IMR-90 (cell line): ENCODE results near the gene NUP210. TPM values are rescaled to one million over a fixed set of nuclear protein-coding genes. Genes with fewer than 3 reads are reported as not detected.

Source experiments
- ATAC-seq: fragments of 200-7000 bp; cut with Tn5 transposase; 2 replicates; pipeline ENCODE4 v1.9.1; 2020; ENCODE audit warnings: low read depth, mild to moderate bottlenecking, moderate library complexity
- BruUV-seq: library from RNA; stranded (reverse); fragments of 400-500 nt; replicated peaks from 2 replicates; lab custom pipeline; 2021; lab: Mats Ljungman, UMichigan
- CTCF ChIA-PET: fragments of 300-600 bp; formaldehyde crosslinking; extraction: SDS; loops from one replicate; lab custom pipeline; 2021; ENCODE audit warnings: antibody characterized with exemption; lab: Yijun Ruan, JAX
- POLR2A ChIA-PET: fragments of 300-600 bp; sonication (Branson Sonifier 250); formaldehyde crosslinking; loops from one replicate; lab custom pipeline; 2022; ENCODE audit warnings: antibody characterized with exemption; ENCODE audit not compliant: unreplicated experiment; lab: Charles Lee
- DNase-seq: peaks from one replicate; pipeline ENCODE4 v3.0.0; 2013
- H2AFZ ChIP-seq: replicated peaks from 2 replicates; pipeline ENCODE3; 2013; ENCODE audit warnings: low read length, mild to moderate bottlenecking; ENCODE audit not compliant: poor library complexity
- H2AK5ac ChIP-seq: 2 replicates; pipeline ENCODE4 v1.6.1; 2013; ENCODE audit warnings: low read depth, low read length, inconsistent platforms
- H2AK9ac ChIP-seq: replicated peaks from 2 replicates; pipeline ENCODE3; 2013; ENCODE audit warnings: mild to moderate bottlenecking, low read depth, low read length, moderate library complexity; ENCODE audit not compliant: poor library complexity
- H2BK120ac ChIP-seq: 2 replicates; pipeline ENCODE4 v1.6.1; 2013; ENCODE audit warnings: low read depth, low read length, inconsistent platforms
- H2BK15ac ChIP-seq: 3 replicates; pipeline ENCODE4 v1.6.1; 2013; ENCODE audit warnings: low read depth, low read length, inconsistent platforms
- H2BK20ac ChIP-seq: 2 replicates; pipeline ENCODE4 v1.6.1; 2013; ENCODE audit warnings: low read depth, mild to moderate bottlenecking, inconsistent platforms, low read length, moderate library complexity
- H2BK5ac ChIP-seq: 2 replicates; pipeline ENCODE4 v1.6.1; 2013; ENCODE audit warnings: mild to moderate bottlenecking, low read depth, low read length, inconsistent platforms; ENCODE audit not compliant: poor library complexity, severe bottlenecking
- H3K14ac ChIP-seq: replicated peaks from 2 replicates; pipeline ENCODE4 v1.6.1; 2013; ENCODE audit warnings: low read depth, low read length, inconsistent platforms
- H3K18ac ChIP-seq: 2 replicates; pipeline ENCODE4 v1.6.1; 2013; ENCODE audit warnings: low read depth, low read length, control low read depth
- H3K23ac ChIP-seq: 2 replicates; pipeline ENCODE4 v1.6.1; 2013; ENCODE audit warnings: low read depth, low read length, inconsistent platforms
- H3K27ac ChIP-seq: 2 replicates; pipeline ENCODE4 v1.5.1; 2013; ENCODE audit warnings: mild to moderate bottlenecking, control low read depth, low read length; ENCODE audit not compliant: insufficient read depth
- H3K27me3 ChIP-seq: 2 replicates; pipeline ENCODE4 v1.6.1; 2013; ENCODE audit warnings: low read length; ENCODE audit not compliant: control insufficient read depth, insufficient read depth
- H3K36me3 ChIP-seq: 2 replicates; pipeline ENCODE4 v1.6.1; 2013; ENCODE audit warnings: low read length, mixed read lengths; ENCODE audit not compliant: control insufficient read depth, insufficient read depth
- H3K4ac ChIP-seq: 2 replicates; pipeline ENCODE4 v1.6.1; 2013; ENCODE audit warnings: low read depth, low read length, inconsistent platforms
- H3K4me1 ChIP-seq: 2 replicates; pipeline ENCODE4 v1.6.1; 2013; ENCODE audit warnings: low read length, mixed read lengths; ENCODE audit not compliant: control insufficient read depth, insufficient read depth
- H3K4me2 ChIP-seq: 2 replicates; pipeline ENCODE4 v1.6.1; 2013; ENCODE audit warnings: low read depth, mild to moderate bottlenecking, control low read depth, low read length, moderate library complexity
- H3K4me3 ChIP-seq: 2 replicates; pipeline ENCODE4 v1.5.1; 2013; ENCODE audit warnings: low read depth, mild to moderate bottlenecking, control low read depth, low read length, moderate library complexity; ENCODE audit not compliant: insufficient read depth
- H3K56ac ChIP-seq: 2 replicates; pipeline ENCODE4 v1.6.1; 2013; ENCODE audit warnings: low read length, inconsistent platforms; ENCODE audit not compliant: insufficient read depth; ENCODE audit errors: extremely low read depth
- H3K79me1 ChIP-seq, 2 experiments: 2 replicates each; pipeline ENCODE4 v1.6.1; 2013; ENCODE audit warnings: low read length in 2 of 2, inconsistent platforms in 1 of 2, low read depth in 1 of 2
- H3K9ac ChIP-seq: 2 replicates; pipeline ENCODE4 v1.6.1; 2013; ENCODE audit warnings: low read depth, low read length, control low read depth
- H3K9me1 ChIP-seq: 2 replicates; pipeline ENCODE4 v1.6.1; 2013; ENCODE audit warnings: low read length, inconsistent platforms; ENCODE audit not compliant: insufficient read depth
- H3K9me3 ChIP-seq: 2 replicates; pipeline ENCODE4 v1.6.1; 2013; ENCODE audit warnings: low read length; ENCODE audit not compliant: control insufficient read depth, insufficient read depth
- H4K20me1 ChIP-seq: 2 replicates; pipeline ENCODE4 v1.6.1; 2013; ENCODE audit warnings: low read length, inconsistent platforms; ENCODE audit not compliant: insufficient read depth
- H4K5ac ChIP-seq: 2 replicates; pipeline ENCODE4 v1.6.1; 2013; ENCODE audit warnings: mild to moderate bottlenecking, low read depth, low read length, control low read depth
- H4K8ac ChIP-seq, 2 experiments: 2 replicates each; pipeline ENCODE4 v1.6.1; 2013; ENCODE audit warnings: low read depth in 2 of 2, low read length in 2 of 2, control low read depth in 1 of 2, inconsistent platforms in 1 of 2
- H4K91ac ChIP-seq: 2 replicates; pipeline ENCODE4 v1.6.1; 2013; ENCODE audit warnings: low read depth, low read length, inconsistent platforms; ENCODE audit not compliant: insufficient read depth
- BHLHE40 ChIP-seq: fragments of 150-350 bp; IDR thresholded peaks from 2 replicates; pipeline ENCODE4 v1.6.1; 2016; ENCODE audit warnings: mild to moderate bottlenecking, low read depth, low read length
- CHD1 ChIP-seq: IDR thresholded peaks from 2 replicates; pipeline ENCODE4 v1.6.1; 2012; ENCODE audit warnings: low read depth, low read length, improper control_type of control experiment
- ELK1 ChIP-seq: fragments of 150-350 bp; IDR thresholded peaks from 2 replicates; pipeline ENCODE4 v1.6.1; 2016; ENCODE audit warnings: low read depth, mild to moderate bottlenecking, low read length, moderate library complexity, borderline replicate concordance
- MAFK ChIP-seq: IDR thresholded peaks from 2 replicates; pipeline ENCODE4 v1.6.1; 2012; ENCODE audit warnings: low read depth, low read length, improper control_type of control experiment
- MXI1 ChIP-seq: IDR thresholded peaks from 2 replicates; pipeline ENCODE4 v1.6.1; 2012; ENCODE audit warnings: low read depth, mild to moderate bottlenecking, low read length, moderate library complexity, borderline replicate concordance
- POLR2A ChIP-seq: IDR thresholded peaks from 2 replicates; pipeline ENCODE4 v1.6.1; 2012; ENCODE audit warnings: mild to moderate bottlenecking, low read depth, low read length
- RCOR1 ChIP-seq: IDR thresholded peaks from 2 replicates; pipeline ENCODE4 v1.6.1; 2012; ENCODE audit warnings: mild to moderate bottlenecking, low read length, improper control_type of control experiment; ENCODE audit not compliant: insufficient replicate concordance
- SMC3 ChIP-seq: fragments of 150-350 bp; IDR thresholded peaks from 2 replicates; pipeline ENCODE4 v1.6.1; 2016; ENCODE audit warnings: low read depth, mild to moderate bottlenecking, antibody characterized with exemption, low read length, moderate library complexity
- WGBS, 2 experiments: methylation state at CpG; one replicate each; pipeline versions ENCODE4 v1.1.5 to v1.1.7; 2013; ENCODE audit warnings: missing lambda C conversion rate in 2 of 2; ENCODE audit not compliant: insufficient read length in 1 of 2; ENCODE audit errors: extremely low coverage in 2 of 2; 5-methylcytosine and 5-hydroxymethylcytosine counted together
- dilution Hi-C: fragments of 300-500 bp; cut with HindIII; formaldehyde crosslinking; loops from one replicate; pipeline ENCODE4 v1.14.3; 2018; ENCODE audit warnings: low sequenced_read_pairs; ENCODE audit not compliant: unreplicated experiment
- in situ Hi-C: fragments of 300-500 bp; cut with MboI; formaldehyde crosslinking; loops from 3 replicates; pipeline ENCODE4 v1.14.3; 2019; ENCODE audit warnings: low sequenced_read_pairs, inconsistent platforms, mixed read lengths
- intact Hi-C: fragments of 100-400 bp; cut with micrococcal nuclease; formaldehyde crosslinking; loops from 2 replicates; pipeline ENCODE4 v1.10.0; 2022
- polyA plus RNA-seq, 3 experiments: library from polyadenylated mRNA; depleted of rRNA; stranded (reverse); fragments of >200 nt; gene quantifications; 2 replicates each; pipeline ENCODE4 v1.2.3, GENCODE V29; 2012; ENCODE audit warnings: low replicate concordance in 1 of 3
- total RNA-seq: library from RNA; depleted of rRNA; stranded (reverse); fragments of >200 nt; gene quantifications from 2 replicates; pipeline ENCODE4 v1.2.3, GENCODE V29; 2012
- TF ChIP-seq, protein P1 (sequence below): conservative IDR thresholded peaks from 2 replicates; pipeline ENCODE4 v1.5.1; 2012; ENCODE audit warnings: mild to moderate bottlenecking, low read depth, low read length, improper control_type of control experiment

Gene NUP210
- total and polyA plus RNA-seq, 2 of the 4 experiments (the other 2 are of a cell fraction): under 0.01 to 0.03 TPM

- Histone ChIP-seq H3K79me1 (no peaks in the 10 kb centered on the region), H3K18ac (no peak overlapping the region), H3K14ac (no peak overlapping the region), H2BK120ac (no peak overlapping the region), H3K27me3 (peaks cover 10% of the 10 kb centered on the region), H3K4me3 (no peak overlapping the region), H4K20me1 (no peaks in the 10 kb centered on the region), H3K4me1 (no peaks in the 10 kb centered on the region), H3K9me3 (peaks cover 2% of the 10 kb centered on the region; the same call in 1 of the 2 replicates), H3K36me3 (no peaks in the 10 kb centered on the region), H3K9ac (no peak overlapping the region), H2BK15ac (no peak overlapping the region), H2BK20ac (no peak overlapping the region), H3K4ac (no peak overlapping the region), H4K8ac (no peak overlapping the region), H3K9me1 (no peaks in the 10 kb centered on the region), H4K91ac (no peak overlapping the region), H3K23ac (no peak overlapping the region), H4K5ac (no peak overlapping the region), H3K27ac (no peak overlapping the region), H2AK9ac (no peak overlapping the region), H2AFZ (no peak overlapping the region), H3K56ac (no peak overlapping the region), H3K4me2 (no peak overlapping the region), H2AK5ac (no peak overlapping the region), H2BK5ac (no peak overlapping the region)
- in situ Hi-C loops (no loop called here), dilution Hi-C loops (no loop called here), intact Hi-C loops (no loop called here)
- no TSS peak for BruUV-seq
- ATAC-seq (no peak), DNase-seq (no peak)
- no CpG with 5 or more reads among the region's 1 CpG for WGBS, 2 experiments
- ChIA-PET POLR2A (no interaction called here), CTCF (no interaction called here)
- TF ChIP-seq POLR2A (no peak), BHLHE40 (no peak), CHD1 (no peak), ELK1 (no peak), SMC3 (no peak), RCOR1 (no peak), MAFK (no peak), MXI1 (no peak)
- TF ChIP-seq, protein P1, sequence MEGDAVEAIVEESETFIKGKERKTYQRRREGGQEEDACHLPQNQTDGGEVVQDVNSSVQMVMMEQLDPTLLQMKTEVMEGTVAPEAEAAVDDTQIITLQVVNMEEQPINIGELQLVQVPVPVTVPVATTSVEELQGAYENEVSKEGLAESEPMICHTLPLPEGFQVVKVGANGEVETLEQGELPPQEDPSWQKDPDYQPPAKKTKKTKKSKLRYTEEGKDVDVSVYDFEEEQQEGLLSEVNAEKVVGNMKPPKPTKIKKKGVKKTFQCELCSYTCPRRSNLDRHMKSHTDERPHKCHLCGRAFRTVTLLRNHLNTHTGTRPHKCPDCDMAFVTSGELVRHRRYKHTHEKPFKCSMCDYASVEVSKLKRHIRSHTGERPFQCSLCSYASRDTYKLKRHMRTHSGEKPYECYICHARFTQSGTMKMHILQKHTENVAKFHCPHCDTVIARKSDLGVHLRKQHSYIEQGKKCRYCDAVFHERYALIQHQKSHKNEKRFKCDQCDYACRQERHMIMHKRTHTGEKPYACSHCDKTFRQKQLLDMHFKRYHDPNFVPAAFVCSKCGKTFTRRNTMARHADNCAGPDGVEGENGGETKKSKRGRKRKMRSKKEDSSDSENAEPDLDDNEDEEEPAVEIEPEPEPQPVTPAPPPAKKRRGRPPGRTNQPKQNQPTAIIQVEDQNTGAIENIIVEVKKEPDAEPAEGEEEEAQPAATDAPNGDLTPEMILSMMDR: no peak
Measured at GRCh38 chr3:13426591-13426990, 6.5 kb upstream of the NUP210 start.
